Colon (tissue), 2 donors: ENCODE results near the gene EIF4E3.

Source experiments
- FAIRE-seq: peaks from 2 replicates; lab custom pipeline; 2012; peaks lifted over from hg19 to GRCh38; lab: Jason Lieb, UNC
- donor health status: control.
- donor health status: control.

Gene EIF4E3

DNA sequence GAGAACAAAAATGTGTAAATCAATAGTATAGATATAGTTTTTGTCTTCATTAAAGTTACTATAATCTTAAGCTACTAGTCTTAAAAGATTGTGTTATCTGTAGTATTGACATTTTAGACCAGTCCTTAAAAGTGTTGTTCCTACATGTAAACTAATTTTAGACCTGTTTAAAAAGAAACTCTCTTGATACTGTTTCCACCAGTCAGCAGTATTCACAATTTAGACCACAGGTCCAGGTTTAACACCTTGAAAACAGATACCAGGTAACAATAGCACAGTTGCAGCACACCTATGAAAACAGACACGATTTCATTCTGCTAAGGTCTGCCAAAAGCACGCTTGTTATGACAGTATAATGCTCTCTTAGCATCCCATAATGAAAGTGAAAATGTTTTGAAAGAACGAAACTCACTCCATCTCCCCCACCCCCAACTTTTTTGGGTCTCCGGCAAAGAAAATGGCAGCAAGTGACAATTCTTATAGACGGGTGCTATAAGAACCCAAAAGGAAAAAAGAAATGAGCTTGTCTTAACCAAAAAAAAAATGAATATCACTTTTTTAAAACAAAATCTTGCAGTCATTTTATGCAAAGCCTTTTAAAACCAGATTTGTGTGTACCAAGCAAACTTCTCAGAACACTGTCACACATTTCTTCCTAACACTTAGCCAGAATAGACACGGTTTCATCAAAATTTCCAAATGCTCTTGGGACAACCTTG lies 1.6 kb downstream of the EIF4E3 start:
- FAIRE-seq: no peak

DNA sequence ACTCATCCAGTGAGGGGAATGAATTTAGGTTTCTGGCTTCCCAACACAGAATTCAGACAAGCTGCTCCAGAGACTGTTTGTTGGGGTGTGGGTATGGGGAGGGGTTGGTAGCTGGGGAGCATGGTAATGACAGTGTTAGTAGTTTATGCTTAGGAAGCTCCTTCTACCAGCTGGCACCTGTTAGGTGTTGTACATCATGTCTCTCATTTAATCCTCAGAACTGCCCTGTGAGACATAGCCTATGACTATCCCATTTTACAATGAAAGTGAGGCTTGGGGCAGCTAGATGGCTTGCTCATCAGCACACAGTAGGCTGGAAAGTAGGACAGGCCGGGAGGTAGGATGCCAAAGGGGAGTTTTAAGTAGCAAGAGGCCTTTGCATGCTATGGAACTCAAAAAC lies 2.5 kb downstream of the EIF4E3 start:
- no peak for FAIRE-seq

DNA sequence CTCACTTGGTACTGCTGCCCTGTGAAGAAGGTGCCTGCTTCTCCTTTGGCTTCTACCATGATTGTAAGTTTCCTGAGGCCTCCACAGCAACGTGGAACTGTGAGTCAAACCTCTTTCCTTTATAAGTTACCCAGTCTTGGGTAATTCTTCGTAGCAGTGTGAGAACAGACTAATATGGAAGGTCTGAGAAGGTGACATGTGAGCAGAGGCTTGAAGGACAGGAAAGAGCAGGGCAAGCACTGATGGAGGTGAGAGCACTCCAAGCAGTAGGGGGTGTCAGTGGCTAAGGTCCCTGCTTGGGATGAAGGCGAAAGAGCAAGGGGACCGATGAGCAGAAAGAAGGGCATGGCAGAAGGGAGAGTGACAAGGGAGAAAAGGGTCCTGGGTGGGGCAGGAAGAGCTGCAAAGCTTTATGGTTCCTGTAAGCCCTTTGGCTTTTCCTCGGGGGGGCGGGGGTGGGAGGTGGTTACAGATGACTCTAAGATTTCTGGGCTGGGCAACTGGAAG lies 3.5 kb downstream of the EIF4E3 start:
- FAIRE-seq: no peak

DNA sequence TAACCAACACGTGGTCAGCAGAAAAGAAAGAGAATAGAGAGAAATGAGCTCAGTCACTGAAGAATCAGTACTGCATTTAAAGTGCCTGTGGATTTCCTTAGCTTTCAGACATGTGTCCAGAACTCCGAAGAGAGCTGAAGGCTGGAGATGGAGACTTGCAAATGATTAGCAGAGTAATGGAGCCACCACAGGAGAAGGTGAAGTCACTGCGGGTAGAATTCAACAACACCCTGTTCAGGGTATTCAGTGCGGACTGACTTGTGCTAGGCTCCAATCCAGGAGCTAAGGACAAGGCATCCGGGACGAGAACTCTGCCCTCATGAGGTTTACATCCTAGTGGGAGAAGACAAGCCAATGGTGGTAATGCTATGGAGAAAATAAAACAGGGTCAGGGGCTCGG lies 4.2 kb downstream of the EIF4E3 start:
- no peak for FAIRE-seq

DNA sequence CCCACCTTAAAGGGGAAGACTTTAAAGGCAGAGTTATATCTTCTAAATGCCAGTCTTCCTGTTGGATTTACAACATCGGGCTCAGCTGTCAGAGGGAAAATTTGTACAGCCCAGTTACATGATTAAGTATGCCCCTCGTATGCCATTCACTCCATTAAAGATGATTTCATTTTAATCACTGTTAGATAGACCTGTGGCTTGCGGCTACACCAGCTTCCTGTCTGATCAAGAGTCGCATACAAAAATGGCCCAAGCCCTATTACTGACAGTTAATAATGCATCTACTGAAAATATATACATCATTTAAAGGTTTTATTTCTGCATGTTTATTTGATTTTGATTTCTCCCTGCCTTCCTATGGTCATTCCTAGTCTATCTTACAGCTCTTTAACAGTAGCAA lies 7.1 kb downstream of the EIF4E3 start:
- no peak for FAIRE-seq

DNA sequence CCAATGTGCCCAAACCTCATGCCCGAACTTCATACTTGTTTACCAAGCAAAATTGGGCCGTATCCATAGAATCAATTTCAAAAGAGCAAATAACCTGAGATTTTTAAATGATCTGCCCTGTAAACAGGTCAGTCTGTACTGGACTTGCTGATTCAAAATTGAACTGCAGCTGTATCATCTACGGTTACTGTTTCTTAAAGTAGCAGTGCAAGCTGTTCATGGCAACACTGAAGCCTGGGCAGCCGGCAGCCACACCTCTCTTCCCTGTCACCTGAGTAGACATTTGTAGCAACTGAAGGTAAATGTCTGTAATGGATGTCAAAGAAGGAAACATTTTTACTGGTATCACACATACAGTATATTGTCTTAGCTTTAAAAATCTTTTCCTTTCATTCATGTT lies 10.6 kb downstream of the EIF4E3 start:
- no peak for FAIRE-seq

DNA sequence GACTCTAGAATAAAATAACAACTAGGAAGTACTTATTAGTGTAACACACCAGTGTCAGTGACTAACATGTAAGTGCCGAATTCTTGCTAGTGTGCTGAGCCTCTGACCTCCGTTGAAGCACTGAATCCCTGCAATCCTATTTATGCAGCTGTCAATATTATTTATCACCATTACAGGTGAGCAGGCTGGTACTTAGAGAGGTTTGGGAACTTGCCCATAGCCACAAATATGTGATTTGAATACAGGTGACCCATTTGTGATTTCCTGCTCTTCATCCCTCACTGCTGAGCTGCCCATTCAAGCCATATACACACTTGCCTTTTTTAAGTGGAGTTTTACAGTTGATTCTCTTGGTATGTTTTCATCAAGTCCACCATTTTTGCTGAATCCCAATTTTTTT lies 12.2 kb downstream of the EIF4E3 start:
- no peak for FAIRE-seq

DNA sequence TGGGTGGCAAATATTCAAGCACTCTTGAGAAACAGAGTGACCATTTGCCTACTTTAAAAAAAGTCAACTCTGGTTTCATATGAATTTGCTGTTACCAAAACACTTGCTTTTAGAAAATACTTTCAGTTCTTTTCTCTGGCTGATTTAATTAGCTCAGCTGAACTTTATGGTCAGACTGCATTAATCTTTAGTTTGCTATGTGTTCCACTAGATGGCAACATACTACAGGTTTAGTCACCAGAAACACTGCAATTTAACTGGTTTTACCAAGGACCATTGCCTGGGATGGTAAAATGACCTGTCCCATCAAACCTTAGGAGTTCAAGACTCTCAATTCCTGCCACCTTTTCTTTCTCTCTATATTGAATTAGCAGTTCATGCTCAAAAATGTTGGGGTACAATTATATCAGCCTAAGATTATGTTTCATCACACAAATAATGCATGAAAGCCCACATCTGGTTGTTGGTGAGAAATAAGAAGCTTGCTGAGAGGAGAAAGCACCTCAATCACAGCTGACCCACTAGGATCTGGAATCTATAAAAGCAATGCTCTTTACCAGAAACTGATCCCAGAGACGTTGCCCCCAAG lies 14.2 kb downstream of the EIF4E3 start:
- FAIRE-seq: peak; percentile 38

DNA sequence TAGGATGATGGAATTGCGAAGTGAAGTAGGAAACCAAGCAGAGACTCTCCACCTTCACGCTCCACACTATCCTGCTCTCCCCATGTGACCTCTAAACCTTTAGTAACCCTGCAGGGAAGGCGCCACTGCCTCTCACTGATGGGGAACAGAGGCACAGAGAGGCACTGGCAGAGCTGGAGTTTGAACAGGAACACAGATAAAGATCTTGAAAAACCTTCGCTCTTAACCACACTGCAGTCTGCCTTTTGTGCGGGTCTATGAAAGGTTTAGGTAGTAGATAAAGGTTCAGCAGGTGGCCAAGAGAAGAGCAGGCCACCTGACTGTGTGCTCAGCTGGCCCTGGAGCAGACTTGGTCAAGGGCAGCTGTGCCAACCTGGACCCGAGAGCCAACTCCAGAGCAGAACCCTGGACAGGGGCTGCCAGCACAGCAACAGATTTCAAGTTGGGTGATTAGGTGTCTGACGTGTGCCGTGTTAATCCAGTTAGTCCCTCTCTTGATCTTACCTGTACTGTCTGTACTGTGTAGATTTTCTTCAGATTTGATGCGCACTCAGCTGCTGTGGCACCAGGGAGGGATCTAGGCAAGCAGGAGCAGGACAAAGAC lies 15.2 kb downstream of the EIF4E3 start:
- FAIRE-seq: no peak

DNA sequence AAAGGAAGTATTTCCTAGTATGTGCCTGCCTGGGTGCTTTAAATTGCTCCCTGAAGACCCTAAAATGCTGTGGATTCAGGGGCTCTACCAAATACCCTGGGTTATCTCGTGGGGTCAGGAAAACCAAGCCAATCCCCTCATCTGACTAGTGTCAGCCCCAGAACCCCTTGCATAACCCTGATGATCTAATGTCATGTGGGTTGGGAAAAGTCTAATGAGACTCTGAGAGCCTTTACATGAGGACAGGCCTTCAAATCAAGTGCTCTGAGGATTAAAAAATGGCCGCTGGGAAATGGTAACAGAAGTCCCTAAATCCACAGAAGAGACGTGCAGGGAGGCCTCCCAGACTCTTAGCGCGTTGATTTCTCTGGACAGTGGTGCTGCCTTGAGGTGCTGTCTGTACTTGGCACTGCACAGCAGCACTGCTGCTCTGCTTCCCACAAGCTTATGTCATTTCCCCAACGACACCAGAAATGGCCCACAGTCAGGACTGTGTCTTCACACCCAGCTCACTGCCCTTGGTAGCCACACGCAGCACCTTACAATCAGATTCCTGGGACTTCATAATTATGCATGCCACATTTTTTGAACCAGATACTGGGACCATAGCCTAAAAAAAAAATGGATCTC lies 16.6 kb downstream of the EIF4E3 start:
- no peak for FAIRE-seq

DNA sequence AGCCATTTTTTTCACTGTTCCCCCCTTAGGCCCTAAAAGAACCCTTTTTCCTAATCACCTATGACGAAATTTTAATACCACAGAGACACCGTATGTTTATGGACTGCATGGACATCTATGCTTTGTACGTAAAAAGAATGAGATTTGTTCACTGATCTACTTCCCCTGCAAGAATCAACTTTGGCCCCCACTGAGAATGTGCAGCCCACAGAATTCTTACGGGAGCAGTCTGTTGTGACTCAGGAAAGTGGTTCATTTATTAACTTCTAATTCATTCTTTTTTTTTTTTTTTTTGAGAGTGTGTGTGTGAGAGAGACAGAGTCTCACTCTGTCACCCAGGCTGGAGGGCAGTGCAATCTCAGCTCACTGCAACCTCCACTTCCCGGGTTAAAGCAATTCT lies 17.6 kb downstream of the EIF4E3 start:
- FAIRE-seq: no peak

DNA sequence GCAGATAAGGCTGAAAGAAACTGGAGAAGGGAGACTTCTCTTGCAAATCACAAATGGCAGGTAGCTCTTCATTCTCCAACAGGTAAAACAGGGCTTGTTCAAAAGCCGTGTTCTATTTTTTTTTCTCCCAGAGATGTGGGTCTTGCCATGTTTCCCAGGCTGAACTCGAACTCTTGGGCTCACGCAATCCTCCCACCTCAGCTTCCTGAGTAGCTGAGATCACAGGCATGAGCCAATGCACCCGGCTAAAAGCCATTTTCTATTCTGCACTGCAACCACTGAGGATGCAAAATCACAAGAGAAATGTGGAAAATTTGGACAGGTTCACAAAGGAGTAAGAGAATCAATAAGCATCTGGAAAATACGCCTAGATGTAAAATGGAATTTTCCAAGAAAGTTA lies 19.5 kb downstream of the EIF4E3 start:
- no peak for FAIRE-seq

DNA sequence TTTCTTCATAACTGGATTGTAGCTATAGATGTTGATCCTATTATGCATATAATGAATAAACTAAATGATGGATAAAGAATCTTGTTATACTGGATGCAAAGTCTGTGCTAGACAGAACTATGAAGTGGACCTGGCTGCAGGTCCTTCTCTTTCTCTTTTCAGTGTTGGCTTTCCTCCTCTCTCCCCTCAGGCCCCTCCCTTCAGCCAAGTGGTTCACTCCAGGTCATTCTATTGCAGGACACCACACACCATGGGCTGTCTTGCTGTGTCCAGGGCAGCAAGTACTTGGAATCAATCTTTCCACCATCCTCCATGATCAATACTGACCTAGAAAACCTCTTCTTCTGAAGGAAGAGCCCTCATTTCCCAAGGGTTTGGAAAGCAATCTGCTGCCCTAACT lies 20.3 kb downstream of the EIF4E3 start:
- no peak for FAIRE-seq

DNA sequence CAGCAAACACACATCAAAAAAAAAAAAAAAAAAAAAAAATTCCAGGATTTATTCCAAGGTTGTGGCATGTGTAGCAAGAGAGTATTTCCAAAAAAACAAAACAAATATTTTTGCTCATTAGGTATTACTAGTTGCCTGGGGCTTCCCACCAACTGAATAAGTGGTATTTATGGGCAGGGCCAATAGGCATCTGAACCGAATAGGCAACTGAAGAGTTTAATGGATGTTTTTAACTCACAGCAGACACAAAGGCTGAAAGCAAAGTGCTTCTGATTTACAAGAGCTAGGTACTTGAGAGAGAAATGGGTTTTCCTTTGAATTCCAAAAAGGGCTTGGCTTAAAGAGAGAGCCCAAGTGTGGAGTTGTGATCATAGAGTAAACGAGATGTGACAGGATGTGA lies 21.4 kb downstream of the EIF4E3 start:
- FAIRE-seq: no peak

DNA sequence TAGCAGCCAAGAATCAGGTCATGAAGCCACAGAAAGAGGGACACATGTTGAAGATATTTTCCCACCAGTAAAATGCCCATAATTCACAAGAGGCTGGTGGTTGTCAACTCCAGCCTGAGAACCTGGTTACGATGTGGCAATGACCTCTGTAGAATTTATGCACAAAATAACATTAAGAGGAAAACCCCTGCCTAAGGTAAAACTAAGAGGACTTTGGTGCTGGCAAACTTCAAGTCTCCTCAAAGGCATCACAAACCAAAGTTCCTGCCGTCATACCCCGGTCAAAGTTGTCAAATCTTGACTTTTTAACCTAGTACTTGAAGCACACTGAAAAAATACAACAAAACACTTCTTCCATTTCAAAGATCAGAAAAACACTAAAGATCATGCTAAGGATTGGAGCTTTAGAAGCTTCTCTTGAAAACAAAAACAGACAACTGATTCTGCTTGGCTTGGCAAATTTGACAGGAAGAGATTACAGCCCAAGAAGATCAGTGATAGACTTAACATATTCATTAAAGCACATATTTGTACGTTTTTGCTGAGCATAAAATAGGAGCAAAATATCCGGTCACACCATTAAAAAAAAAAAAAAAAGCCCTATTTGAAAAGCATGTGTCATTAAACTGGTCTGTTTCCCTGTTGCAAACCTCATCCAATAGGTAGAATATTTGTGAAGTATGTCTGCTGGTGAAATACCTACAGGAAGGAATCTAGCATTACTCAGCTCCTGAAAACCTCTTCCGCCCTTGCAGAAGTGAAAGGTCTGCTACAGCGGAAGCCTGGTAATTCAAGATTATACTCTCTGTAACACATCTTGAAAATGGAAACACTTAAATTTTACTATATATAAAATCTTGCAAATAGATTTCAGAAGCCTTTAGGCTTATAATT lies 22.8 kb downstream of the EIF4E3 start:
- FAIRE-seq: no peak

DNA sequence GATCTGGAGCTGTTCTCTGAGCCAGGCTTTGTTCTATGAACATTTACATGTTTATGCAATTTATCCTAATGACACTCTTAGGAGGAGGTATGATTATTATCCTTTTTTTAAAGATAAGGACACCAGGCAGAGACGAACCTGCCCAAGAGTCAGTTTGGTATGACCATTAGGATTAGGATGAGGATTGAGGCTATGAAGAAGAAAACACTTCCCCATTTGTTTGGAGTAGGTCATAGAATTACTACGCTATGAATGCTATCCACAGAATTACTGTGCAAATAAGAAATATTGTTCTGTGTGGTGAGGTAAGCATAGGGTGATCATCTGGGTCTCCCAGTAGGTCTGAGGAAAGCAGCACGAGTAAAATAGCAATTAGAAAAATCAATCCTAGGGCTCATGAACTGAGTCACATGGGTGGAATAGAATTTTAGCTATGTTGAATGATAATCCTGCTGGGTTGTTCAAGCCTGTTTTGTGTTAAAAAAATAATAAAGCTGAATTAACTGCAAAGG lies 23.9 kb downstream of the EIF4E3 start:
- no peak for FAIRE-seq

DNA sequence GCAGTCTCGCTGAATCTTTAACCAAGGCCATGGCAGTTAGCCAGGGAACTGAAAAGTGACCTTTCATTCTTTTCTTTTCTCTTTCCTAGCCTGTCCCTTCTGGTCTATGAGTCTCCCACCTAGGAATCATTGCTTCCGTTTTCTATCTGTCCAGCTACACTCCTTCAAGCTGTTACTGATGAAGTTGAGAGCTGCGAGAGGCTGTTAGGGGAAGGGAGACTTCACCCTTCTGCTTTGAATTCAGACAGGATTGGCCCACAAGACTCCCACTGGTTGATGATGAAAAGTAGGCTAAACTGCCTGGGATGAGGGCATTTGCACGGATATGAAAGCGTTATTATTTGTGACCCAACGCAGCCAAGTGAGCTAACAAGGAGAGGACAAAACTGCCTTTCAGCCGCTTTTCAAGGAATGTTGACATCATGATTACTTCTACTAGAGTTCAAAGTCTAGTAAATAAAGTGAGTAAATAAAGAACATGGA lies 30.2 kb downstream of the EIF4E3 start:
- no peak for FAIRE-seq

DNA sequence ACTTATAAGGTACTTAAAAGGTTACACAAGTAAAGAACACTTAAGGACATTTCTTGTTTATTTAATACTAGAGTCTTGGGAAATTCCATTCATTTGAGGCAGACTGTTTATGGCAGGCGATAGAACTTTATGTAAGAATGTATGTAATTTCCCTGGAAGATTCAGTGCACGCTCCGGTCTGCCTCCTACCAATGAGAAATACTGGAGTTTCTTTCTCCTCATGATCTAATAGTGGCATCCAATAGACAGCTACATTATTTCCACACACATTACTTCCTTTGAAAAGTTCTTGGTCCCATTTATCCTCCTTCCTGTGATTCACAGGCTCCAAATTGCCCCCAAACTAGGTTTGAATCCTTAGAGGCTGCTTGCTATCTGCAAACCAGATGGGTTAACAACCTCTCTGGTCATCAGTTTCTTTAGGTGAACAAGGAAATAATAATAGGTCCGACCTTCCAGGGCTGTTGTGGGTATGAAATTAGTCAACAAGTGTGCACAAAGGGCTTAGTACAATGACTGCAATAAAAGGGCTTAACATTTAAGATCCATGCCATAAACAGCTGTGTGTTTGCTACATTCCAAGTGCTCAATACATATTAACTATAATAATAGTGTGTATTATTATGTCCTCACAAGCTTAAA lies 30.7 kb downstream of the EIF4E3 start:
- no peak for FAIRE-seq

DNA sequence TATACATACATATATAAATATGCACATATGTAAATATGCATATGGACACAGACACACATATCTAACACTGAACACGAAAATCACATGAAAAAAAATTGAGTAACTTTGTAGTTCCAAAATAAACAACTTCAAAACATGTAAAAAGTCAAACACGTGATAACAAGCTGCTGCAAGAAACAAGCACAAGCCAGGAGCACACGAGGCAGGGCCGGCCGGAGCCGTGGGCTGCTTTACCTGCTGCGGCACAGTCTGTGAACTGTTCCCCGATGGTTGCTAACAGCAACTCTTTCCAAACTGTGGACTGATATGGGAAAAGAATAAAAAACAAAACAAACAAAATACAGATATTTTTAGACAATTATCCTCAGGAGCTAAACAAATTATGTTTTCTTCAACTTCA lies 31.6 kb downstream of the EIF4E3 start:
- no peak for FAIRE-seq

DNA sequence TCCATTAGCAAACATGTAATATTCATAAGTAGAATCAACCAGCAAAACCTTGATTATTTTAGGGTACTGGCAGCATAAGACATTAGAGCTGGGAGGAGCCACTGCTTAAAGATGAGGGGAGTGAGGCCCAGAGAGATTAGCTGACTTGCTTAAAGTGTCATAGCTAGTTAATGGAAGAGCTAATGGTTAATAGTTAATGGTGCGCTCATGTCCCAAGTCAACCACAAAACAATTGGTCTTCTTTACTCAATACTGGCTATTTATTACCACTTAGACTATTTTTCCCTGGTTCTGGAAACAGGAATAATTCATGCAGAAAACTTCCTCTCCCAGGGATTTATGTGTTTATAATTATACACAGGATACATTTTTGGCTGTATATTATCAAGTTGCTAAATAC lies 33.1 kb downstream of the EIF4E3 start:
- no peak for FAIRE-seq

DNA sequence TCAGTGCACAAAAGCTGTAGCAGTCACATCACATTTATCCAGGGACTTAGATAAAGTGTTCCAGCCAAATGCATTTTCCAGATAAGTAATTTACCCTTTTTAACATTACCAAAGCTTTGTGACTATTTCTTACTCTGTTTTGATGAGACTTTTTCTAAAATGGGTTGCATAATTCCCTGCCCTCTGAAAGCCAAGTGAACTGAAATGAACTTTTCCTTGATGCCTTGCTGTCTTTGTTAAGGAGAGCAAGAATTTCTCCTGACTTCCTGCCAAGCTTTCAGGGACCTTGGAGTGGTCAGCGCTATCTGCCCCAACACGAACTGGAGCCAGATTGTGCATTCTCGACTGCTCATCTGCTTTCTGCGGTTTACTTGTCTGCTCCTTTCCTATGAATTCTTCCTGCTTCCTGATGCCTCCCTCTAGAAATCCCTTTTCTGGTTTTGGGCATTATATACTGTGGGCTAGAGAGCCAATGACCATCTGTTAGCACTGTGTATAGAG lies 34.8 kb downstream of the EIF4E3 start:
- no peak for FAIRE-seq
